ENCODE results near the gene SCRN1.

SCRN1 gene

DNA sequence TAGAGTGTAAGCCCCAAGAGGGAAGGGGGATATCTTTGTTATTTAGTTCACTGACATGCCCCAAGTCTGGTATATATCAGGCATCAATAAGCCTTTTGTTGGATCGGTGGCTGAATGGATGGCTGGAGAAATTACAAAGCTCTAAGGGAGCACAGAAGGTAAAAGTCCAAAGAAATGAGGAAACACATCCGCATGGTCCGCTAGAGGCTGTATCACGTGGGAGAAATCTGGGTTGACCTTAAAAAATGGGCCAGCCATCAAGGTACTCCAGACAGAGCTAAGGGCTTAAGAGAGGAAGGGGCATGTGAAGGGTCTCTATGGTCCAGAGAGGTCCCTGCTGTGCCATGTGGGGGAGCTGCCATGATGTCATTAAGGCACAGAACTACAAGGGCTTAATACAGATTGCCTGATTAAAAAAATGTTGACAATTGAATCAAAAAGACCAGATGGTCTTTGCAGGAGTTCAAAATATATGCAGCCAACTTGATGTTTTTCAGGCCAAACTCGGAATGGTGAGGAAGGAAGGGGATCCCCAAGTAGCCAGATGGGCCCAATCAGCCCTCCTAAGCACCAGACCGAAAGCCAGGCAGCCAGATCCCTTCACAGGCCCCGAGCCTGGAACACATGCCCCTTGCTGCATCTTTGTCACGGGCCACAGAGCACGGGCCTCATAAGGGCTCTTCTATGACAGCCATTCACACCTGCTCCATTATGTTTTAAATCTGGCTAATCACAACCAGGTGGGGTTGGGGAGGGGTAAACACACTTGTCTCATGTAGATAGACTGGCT lies 31.9 kb downstream of the SCRN1 start:
- H3K4me3 ChIP-seq (ENCODE audit: low read depth in 1 of 5, low read length in 5 of 5), result no peak overlapping the region
- H3K27ac ChIP-seq (ENCODE audit: low read depth, low read length), result no peak overlapping the region
- peaks cover 0 to 3% (median 2%) of the 10 kb centered on the region in 5 donors for H3K36me3 ChIP-seq (ENCODE audit: control insufficient read depth in 5 of 5, insufficient read depth in 5 of 5, low read length in 5 of 5)
- H3K9me3 ChIP-seq (ENCODE audit: control insufficient read depth in 5 of 5, low read length in 5 of 5), result no peaks in the 10 kb centered on the region
- peaks cover 0 to 15% (median 7%) of the 10 kb centered on the region in 5 donors for H3K4me1 ChIP-seq (ENCODE audit: control insufficient read depth in 5 of 5, insufficient read depth in 5 of 5, low read length in 5 of 5)
- no peak overlapping the region for H3K9ac ChIP-seq (ENCODE audit: low read length in 5 of 5)
- no peaks in the 10 kb centered on the region for H3K27me3 ChIP-seq (ENCODE audit: control insufficient read depth in 5 of 5, insufficient read depth in 4 of 5, low read length in 5 of 5)

DNA sequence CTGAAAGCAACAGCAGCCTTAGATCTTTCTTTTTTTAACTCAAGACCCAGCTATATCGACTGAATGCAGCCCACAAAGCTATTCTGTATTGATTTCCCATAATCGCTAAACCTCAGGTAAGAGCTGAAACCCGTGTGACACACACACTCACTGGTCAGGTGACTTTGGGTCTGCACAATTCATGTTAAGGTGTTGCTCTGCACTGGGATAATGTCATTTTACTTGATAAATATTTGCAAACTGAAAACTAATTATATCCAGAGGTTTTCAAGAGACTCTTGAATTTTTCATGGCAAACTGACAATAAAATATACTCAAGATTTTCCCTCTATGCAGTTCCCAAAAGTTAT lies 33.1 kb downstream of the SCRN1 start:
- H3K36me3 ChIP-seq (ENCODE audit: control insufficient read depth in 5 of 5, insufficient read depth in 5 of 5, low read length in 5 of 5), result peaks cover 0 to 9% (median 3%) of the 10 kb centered on the region in 5 donors
- peaks cover 0 to 17% (median 9%) of the 10 kb centered on the region in 5 donors for H3K4me1 ChIP-seq (ENCODE audit: control insufficient read depth in 5 of 5, insufficient read depth in 5 of 5, low read length in 5 of 5)
- no peak overlapping the region for H3K4me3 ChIP-seq (ENCODE audit: low read depth in 1 of 5, low read length in 5 of 5)
- no peak overlapping the region for H3K27ac ChIP-seq (ENCODE audit: low read depth, low read length)
- H3K9me3 ChIP-seq (ENCODE audit: control insufficient read depth in 5 of 5, low read length in 5 of 5), result no peaks in the 10 kb centered on the region
- H3K9ac ChIP-seq (ENCODE audit: low read length in 5 of 5), result no peak overlapping the region
- H3K27me3 ChIP-seq (ENCODE audit: control insufficient read depth in 5 of 5, insufficient read depth in 4 of 5, low read length in 5 of 5), result no peaks in the 10 kb centered on the region

DNA sequence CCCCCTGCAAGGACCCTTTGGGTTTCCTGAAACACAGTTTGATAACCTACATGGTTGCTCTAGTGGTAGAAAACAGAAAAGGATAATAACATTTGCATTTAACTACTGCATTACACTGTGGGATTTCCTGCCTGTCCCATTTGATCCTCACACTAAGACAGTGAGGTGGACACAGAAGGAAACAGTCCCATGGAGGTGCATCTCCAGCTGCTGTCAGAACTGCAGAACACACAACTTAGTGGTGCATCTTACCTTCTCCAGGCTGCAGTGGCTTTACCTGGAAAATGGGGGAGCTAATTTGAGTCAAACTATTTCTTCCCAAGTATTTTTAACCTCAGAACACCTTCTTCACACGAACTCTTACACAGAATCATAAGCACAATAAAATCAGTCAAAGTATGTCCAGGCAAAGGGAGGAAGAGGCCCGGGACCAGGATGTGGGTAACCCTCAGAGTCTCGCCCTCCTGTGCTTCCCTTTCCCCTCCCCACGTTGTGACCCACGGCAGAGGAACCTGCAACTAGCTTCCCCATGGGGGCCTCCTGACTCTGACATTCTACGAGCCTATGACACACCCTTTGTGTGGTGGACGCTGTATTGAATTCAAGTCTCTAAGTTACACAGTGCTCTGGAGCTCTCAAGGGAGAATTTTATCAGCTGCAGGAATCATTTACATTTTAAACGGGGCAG lies 33.7 kb downstream of the SCRN1 start:
- Histone ChIP-seq H3K9ac (ENCODE audit: low read length in 5 of 5) (no peak overlapping the region), H3K27ac (ENCODE audit: low read depth, low read length) (no peak overlapping the region), H3K36me3 (ENCODE audit: control insufficient read depth in 5 of 5, insufficient read depth in 5 of 5, low read length in 5 of 5) (peaks cover 0 to 12% (median 6%) of the 10 kb centered on the region in 5 donors), H3K9me3 (ENCODE audit: control insufficient read depth in 5 of 5, low read length in 5 of 5) (no peaks in the 10 kb centered on the region), H3K4me1 (ENCODE audit: control insufficient read depth in 5 of 5, insufficient read depth in 5 of 5, low read length in 5 of 5) (peaks cover 0 to 23% (median 14%) of the 10 kb centered on the region in 5 donors), H3K4me3 (ENCODE audit: low read depth in 1 of 5, low read length in 5 of 5) (no peak overlapping the region), H3K27me3 (ENCODE audit: control insufficient read depth in 5 of 5, insufficient read depth in 4 of 5, low read length in 5 of 5) (no peaks in the 10 kb centered on the region)

DNA sequence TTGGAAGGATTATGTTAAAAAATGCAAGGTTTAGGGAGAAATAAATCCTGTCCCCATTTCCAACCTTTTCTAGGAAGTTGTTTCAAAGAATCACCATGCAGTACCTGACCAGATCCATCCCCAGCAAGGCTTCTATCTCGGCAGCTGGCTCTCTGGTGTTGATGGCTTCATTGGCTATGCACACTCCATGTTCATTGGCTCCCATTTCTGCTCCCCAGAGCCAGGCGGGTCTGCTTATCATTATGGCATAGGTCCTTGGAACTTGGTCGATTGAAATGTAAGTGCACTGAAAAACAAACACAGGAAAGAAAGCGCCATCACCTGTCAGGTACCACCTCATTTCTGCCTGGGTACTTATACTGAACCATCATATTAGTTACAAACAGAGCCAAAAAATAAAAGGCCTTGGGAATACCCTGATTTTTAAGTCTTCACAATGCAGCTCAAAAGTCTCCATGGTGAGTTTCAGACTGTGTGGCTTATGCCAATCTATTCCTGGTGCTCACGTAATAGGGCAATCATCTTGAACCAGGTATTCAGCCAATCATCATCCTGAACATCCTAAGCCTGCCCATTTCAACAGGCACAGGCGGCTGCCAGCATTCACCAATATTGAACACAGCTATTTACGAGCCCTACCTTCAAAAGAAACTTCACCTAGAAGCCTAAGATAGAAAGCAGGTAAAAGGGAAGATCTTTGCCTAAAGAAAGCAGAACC lies 34.4 kb downstream of the SCRN1 start:
- Histone ChIP-seq H3K9ac (ENCODE audit: low read length in 5 of 5) (no peak overlapping the region), H3K36me3 (ENCODE audit: control insufficient read depth in 5 of 5, insufficient read depth in 5 of 5, low read length in 5 of 5) (peaks cover 0 to 13% (median 6%) of the 10 kb centered on the region in 5 donors), H3K4me1 (ENCODE audit: control insufficient read depth in 5 of 5, insufficient read depth in 5 of 5, low read length in 5 of 5) (peaks cover 0 to 24% (median 18%) of the 10 kb centered on the region in 5 donors), H3K27me3 (ENCODE audit: control insufficient read depth in 5 of 5, insufficient read depth in 4 of 5, low read length in 5 of 5) (no peaks in the 10 kb centered on the region), H3K9me3 (ENCODE audit: control insufficient read depth in 5 of 5, low read length in 5 of 5) (no peaks in the 10 kb centered on the region), H3K27ac (ENCODE audit: low read depth, low read length) (no peak overlapping the region), H3K4me3 (ENCODE audit: low read depth in 1 of 5, low read length in 5 of 5) (no peak overlapping the region)

DNA sequence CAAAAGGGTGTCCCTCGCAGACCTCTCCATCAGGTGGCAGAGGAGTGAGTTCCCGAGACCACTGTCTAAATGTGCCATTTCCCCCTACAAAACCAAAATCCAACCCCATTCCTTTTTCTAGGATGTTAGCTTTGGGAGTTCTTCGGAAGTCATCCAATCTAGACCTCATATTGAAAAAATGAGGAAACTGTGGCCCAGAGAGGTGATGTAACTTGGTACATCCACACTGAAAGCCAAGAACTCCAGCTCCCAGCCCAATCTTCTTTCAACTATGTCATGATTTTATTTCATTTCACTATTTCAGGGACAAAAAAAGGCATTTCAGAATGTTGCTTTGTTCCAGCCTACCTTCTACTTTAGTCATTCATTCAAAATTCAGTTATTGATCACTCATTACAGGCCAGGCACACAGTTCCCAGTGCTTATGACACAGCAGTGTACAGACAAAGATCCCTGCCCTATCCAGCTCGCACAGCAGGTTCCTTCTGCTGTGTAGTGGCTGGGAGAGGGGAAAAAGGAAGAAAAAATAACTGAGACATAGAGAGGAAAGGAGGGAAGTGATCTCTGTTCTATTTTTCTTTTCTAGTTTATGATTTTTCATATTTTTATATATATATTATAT lies 35.8 kb downstream of the SCRN1 start:
- no peaks in the 10 kb centered on the region for H3K9me3 ChIP-seq (ENCODE audit: control insufficient read depth in 5 of 5, low read length in 5 of 5)
- no peak overlapping the region for H3K9ac ChIP-seq (ENCODE audit: low read length in 5 of 5)
- peaks cover 0 to 24% (median 18%) of the 10 kb centered on the region in 5 donors for H3K4me1 ChIP-seq (ENCODE audit: control insufficient read depth in 5 of 5, insufficient read depth in 5 of 5, low read length in 5 of 5)
- H3K4me3 ChIP-seq (ENCODE audit: low read depth in 1 of 5, low read length in 5 of 5), result no peak overlapping the region
- H3K27me3 ChIP-seq (ENCODE audit: control insufficient read depth in 5 of 5, insufficient read depth in 4 of 5, low read length in 5 of 5), result no peaks in the 10 kb centered on the region
- H3K36me3 ChIP-seq (ENCODE audit: control insufficient read depth in 5 of 5, insufficient read depth in 5 of 5, low read length in 5 of 5), result peaks cover 0 to 17% (median 12%) of the 10 kb centered on the region in 5 donors
- peak overlapping the region; percentile 38 for H3K27ac ChIP-seq (ENCODE audit: low read depth, low read length)

DNA sequence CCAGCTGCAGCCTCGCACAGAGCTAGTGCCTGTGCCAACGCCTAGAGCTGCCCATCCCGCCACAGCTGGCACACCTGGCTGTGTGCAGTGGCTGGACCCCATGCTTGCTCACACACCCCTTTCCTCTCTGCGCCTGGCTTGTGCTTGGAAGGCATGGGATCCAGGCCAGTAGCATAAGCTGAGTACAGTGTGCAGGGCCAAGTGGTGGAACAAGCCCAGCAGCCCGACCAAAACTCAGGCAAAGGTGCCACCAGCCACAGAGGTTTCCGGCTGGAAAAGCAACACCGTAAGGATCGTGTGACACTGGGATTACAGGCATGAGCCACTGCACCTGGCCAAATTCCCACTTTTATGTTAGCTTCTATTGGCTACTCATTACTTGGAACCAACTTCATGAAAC lies 38.4 kb downstream of the SCRN1 start:
- Histone ChIP-seq H3K9ac (ENCODE audit: low read length in 5 of 5) (no peak overlapping the region), H3K36me3 (ENCODE audit: control insufficient read depth in 5 of 5, insufficient read depth in 5 of 5, low read length in 5 of 5) (peaks cover 0 to 17% (median 12%) of the 10 kb centered on the region in 5 donors)

DNA sequence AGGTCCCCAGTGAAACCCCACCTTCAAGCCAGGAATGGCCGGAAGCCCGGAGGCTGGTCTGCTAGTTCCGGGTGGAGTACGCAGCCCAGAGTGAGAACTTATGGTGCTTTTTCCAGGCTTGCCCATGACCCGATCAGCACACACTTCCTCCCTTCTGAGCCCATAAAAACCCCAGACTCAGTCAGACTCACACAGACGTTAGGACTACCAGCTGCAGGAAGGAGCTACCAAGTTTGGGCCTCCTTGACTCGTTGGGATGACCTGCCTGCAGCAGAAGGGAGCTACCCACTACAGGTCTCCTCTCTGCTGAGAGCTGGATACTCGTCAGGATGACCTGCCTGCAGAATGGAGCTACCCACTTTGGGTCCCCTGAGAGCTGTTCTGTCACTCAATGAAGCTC lies 39.1 kb downstream of the SCRN1 start:
- Histone ChIP-seq H3K9me3 (ENCODE audit: control insufficient read depth in 5 of 5, low read length in 5 of 5) (no peaks in the 10 kb centered on the region), H3K4me3 (ENCODE audit: low read depth in 1 of 5, low read length in 5 of 5) (no peak overlapping the region), H3K4me1 (ENCODE audit: control insufficient read depth in 5 of 5, insufficient read depth in 5 of 5, low read length in 5 of 5) (peaks cover 0 to 20% (median 18%) of the 10 kb centered on the region in 5 donors), H3K27ac (ENCODE audit: low read depth, low read length) (no peak overlapping the region), H3K9ac (ENCODE audit: low read length in 5 of 5) (no peak overlapping the region), H3K36me3 (ENCODE audit: control insufficient read depth in 5 of 5, insufficient read depth in 5 of 5, low read length in 5 of 5) (peaks cover 3 to 17% (median 14%) of the 10 kb centered on the region in 5 donors), H3K27me3 (ENCODE audit: control insufficient read depth in 5 of 5, insufficient read depth in 4 of 5, low read length in 5 of 5) (no peaks in the 10 kb centered on the region)

More for the DNA sequence above, 38.4 kb downstream of the SCRN1 start:
- Histone ChIP-seq H3K4me1 (ENCODE audit: control insufficient read depth in 5 of 5, insufficient read depth in 5 of 5, low read length in 5 of 5) (peaks cover 0 to 21% (median 18%) of the 10 kb centered on the region in 5 donors), H3K9me3 (ENCODE audit: control insufficient read depth in 5 of 5, low read length in 5 of 5) (no peaks in the 10 kb centered on the region), H3K27ac (ENCODE audit: low read depth, low read length) (no peak overlapping the region), H3K4me3 (ENCODE audit: low read depth in 1 of 5, low read length in 5 of 5) (no peak overlapping the region), H3K27me3 (ENCODE audit: control insufficient read depth in 5 of 5, insufficient read depth in 4 of 5, low read length in 5 of 5) (no peaks in the 10 kb centered on the region)

DNA sequence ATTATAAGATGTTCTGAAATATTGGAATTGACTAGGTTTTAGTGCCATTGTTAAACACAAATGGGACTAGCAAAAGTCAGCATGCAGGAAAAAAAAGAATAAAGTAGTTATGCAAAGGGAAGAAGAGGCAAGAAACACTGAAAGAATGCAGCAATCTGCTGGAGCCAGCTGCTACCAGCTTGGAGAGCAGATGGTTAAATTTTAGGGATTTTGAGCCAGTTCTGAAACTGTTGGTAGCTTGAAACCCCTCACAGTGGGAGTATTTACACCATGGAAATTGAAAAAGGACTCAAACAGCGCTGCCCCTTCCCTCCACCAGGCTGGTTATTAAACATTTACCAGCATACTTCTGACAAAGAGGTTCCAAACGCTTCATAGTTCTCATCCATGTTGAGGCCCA lies 41.0 kb downstream of the SCRN1 start:
- no peak overlapping the region for H3K4me3 ChIP-seq (ENCODE audit: low read depth in 1 of 5, low read length in 5 of 5)
- H3K9me3 ChIP-seq (ENCODE audit: control insufficient read depth in 5 of 5, low read length in 5 of 5), result no peaks in the 10 kb centered on the region
- no peak overlapping the region for H3K9ac ChIP-seq (ENCODE audit: low read length in 5 of 5)
- H3K36me3 ChIP-seq (ENCODE audit: control insufficient read depth in 5 of 5, insufficient read depth in 5 of 5, low read length in 5 of 5), result peaks cover 4 to 24% (median 18%) of the 10 kb centered on the region in 5 donors
- H3K27me3 ChIP-seq (ENCODE audit: control insufficient read depth in 5 of 5, insufficient read depth in 4 of 5, low read length in 5 of 5), result no peaks in the 10 kb centered on the region
- H3K27ac ChIP-seq (ENCODE audit: low read depth, low read length), result no peak overlapping the region
- peaks cover 0 to 17% (median 15%) of the 10 kb centered on the region in 5 donors for H3K4me1 ChIP-seq (ENCODE audit: control insufficient read depth in 5 of 5, insufficient read depth in 5 of 5, low read length in 5 of 5)

DNA sequence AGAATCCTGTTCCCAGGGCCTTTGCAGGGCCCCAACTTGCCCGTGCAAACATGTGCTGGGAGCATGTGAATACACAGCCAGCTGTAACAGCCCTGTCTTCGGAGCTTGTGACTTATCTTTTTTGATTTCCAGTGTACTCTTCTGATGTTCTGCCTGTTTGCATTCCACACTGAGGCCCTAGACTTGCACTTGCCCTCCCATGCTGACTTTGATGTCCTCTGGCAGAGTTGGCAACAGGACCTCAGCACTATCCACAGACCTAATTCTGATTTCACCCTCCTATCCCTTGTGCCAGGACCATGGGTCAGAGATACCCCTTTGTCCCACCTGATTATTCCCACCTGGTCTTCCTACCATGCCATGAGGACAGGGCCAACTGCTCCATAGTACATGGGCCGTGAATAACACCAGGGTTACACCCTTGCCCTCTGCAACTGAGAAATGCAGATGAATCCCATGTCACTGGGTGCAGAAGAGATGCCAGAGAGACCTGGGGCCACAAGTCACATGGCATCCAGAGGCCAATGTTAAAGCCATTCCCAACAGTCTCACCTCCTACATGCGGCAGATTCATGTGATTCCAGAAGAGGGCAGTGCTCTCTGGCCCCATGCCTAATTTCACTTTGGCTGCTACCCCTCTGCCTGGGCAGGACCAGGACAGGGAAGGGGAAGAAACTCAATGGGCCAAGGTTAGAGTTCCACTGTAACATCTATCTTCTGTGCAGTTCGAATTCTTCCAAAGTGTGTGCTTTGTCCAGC lies 43.0 kb downstream of the SCRN1 start:
- Histone ChIP-seq H3K9me3 (ENCODE audit: control insufficient read depth in 5 of 5, low read length in 5 of 5) (no peaks in the 10 kb centered on the region), H3K27ac (ENCODE audit: low read depth, low read length) (no peak overlapping the region), H3K4me3 (ENCODE audit: low read depth in 1 of 5, low read length in 5 of 5) (no peak overlapping the region), H3K27me3 (ENCODE audit: control insufficient read depth in 5 of 5, insufficient read depth in 4 of 5, low read length in 5 of 5) (no peaks in the 10 kb centered on the region), H3K9ac (ENCODE audit: low read length in 5 of 5) (no peak overlapping the region), H3K4me1 (ENCODE audit: control insufficient read depth in 5 of 5, insufficient read depth in 5 of 5, low read length in 5 of 5) (peaks cover 0 to 10% (median 8%) of the 10 kb centered on the region in 5 donors), H3K36me3 (ENCODE audit: control insufficient read depth in 5 of 5, insufficient read depth in 5 of 5, low read length in 5 of 5) (peaks cover 4 to 33% (median 28%) of the 10 kb centered on the region in 5 donors)
